HepG2 (cell line): Measurements from ENCODE around the gene BCL2L1. TPM values are rescaled to one million over a fixed set of nuclear protein-coding genes. Genes with fewer than 3 reads are reported as not detected.

ENCODE experiments used
- ARID3A ChIP-seq: IDR thresholded peaks from 2 replicates; pipeline ENCODE4 v1.6.1; 2012; ENCODE audit warnings: low read depth, low read length, improper control_type of control experiment
- BRCA1 ChIP-seq: sonication (generic); formaldehyde crosslinking; IDR thresholded peaks from 2 replicates; pipeline ENCODE4 v1.4.0; 2020; ENCODE audit warnings: missing genetic modification reagents
- EHMT2 ChIP-seq: fragments of 200-600 bp; sonication (generic); IDR thresholded peaks from 2 replicates; pipeline ENCODE4 v1.7.0; 2017; ENCODE audit warnings: antibody characterized with exemption, low read depth, low read length, borderline replicate concordance
- GPBP1L1 ChIP-seq: sonication (generic); formaldehyde crosslinking; IDR thresholded peaks from 2 replicates; pipeline ENCODE4 v1.5.0; 2020; ENCODE audit warnings: mild to moderate bottlenecking, missing genetic modification reagents
- ISX ChIP-seq: sonication (generic); formaldehyde crosslinking; conservative IDR thresholded peaks from 2 replicates; pipeline ENCODE4 v1.5.0; 2020; ENCODE audit warnings: missing genetic modification reagents
- MEF2D ChIP-seq: sonication (generic); formaldehyde crosslinking; IDR thresholded peaks from 2 replicates; pipeline ENCODE4 v1.5.1; 2020; ENCODE audit warnings: mild to moderate bottlenecking, missing genetic modification reagents
- PAF1 ChIP-seq: IDR thresholded peaks from 2 replicates; pipeline ENCODE4 v1.6.1; 2016; ENCODE audit warnings: missing genetic modification reagents, missing compliant biosample characterization
- RBAK ChIP-seq: sonication (generic); formaldehyde crosslinking; IDR thresholded peaks from 2 replicates; pipeline ENCODE4 v1.5.1; 2020; ENCODE audit warnings: mild to moderate bottlenecking, missing genetic modification reagents
- RFX1 ChIP-seq: fragments of 450-650 bp; IDR thresholded peaks from 2 replicates; pipeline ENCODE4 v1.6.1; 2017
- THYN1 ChIP-seq: sonication (generic); formaldehyde crosslinking; IDR thresholded peaks from 2 replicates; pipeline ENCODE4 v1.8.1; 2023; ENCODE audit warnings: low read depth, mild to moderate bottlenecking, moderate library complexity, missing genetic modification reagents, borderline replicate concordance
- XBP1 ChIP-seq: sonication (generic); formaldehyde crosslinking; IDR thresholded peaks from 2 replicates; pipeline ENCODE4 v1.5.0; 2020; ENCODE audit warnings: missing genetic modification reagents
- ZBTB1 ChIP-seq: sonication (generic); formaldehyde crosslinking; IDR thresholded peaks from 2 replicates; pipeline ENCODE4 v1.4.0; 2020; ENCODE audit warnings: missing genetic modification reagents, borderline replicate concordance
- ZFX ChIP-seq: sonication (generic); formaldehyde crosslinking; IDR thresholded peaks from 2 replicates; pipeline ENCODE4 v1.4.0; 2020; ENCODE audit warnings: mild to moderate bottlenecking, low read depth, missing genetic modification reagents, moderate library complexity
- ZNF180 ChIP-seq: sonication (generic); formaldehyde crosslinking; IDR thresholded peaks from 2 replicates; pipeline ENCODE4 v1.4.0; 2020; ENCODE audit warnings: low read depth, missing genetic modification reagents, borderline replicate concordance
- ZNF232 ChIP-seq: sonication (generic); formaldehyde crosslinking; IDR thresholded peaks from 2 replicates; pipeline ENCODE4 v1.4.0; 2020; ENCODE audit warnings: missing genetic modification reagents, borderline replicate concordance
- ZNF468 ChIP-seq: sonication (generic); formaldehyde crosslinking; IDR thresholded peaks from 2 replicates; pipeline ENCODE4 v1.8.0; 2022; ENCODE audit warnings: mild to moderate bottlenecking, moderate library complexity, missing genetic modification reagents
- ZNF501 ChIP-seq: sonication (generic); formaldehyde crosslinking; IDR thresholded peaks from 2 replicates; pipeline ENCODE4 v1.5.1; 2020; ENCODE audit warnings: mild to moderate bottlenecking, moderate library complexity, missing genetic modification reagents
- ZNF530 ChIP-seq: sonication (generic); formaldehyde crosslinking; IDR thresholded peaks from 2 replicates; pipeline ENCODE4 v1.5.0; 2020; ENCODE audit warnings: low read depth, mild to moderate bottlenecking, missing genetic modification reagents
- ZNF746 ChIP-seq: sonication (generic); formaldehyde crosslinking; IDR thresholded peaks from 2 replicates; pipeline ENCODE4 v1.8.0; 2022; ENCODE audit warnings: mild to moderate bottlenecking, missing genetic modification reagents
- ZNF782 ChIP-seq: sonication (generic); formaldehyde crosslinking; IDR thresholded peaks from 2 replicates; pipeline ENCODE4 v1.4.0; 2020; ENCODE audit warnings: missing genetic modification reagents, mild to moderate bottlenecking, borderline replicate concordance
- ZNF790 ChIP-seq: sonication (generic); formaldehyde crosslinking; IDR thresholded peaks from 2 replicates; pipeline ENCODE4 v1.8.0; 2022; ENCODE audit warnings: missing genetic modification reagents, mild to moderate bottlenecking, borderline replicate concordance
- ZZZ3 ChIP-seq: sonication (generic); formaldehyde crosslinking; IDR thresholded peaks from 2 replicates; pipeline ENCODE4 v1.4.0; 2020; ENCODE audit warnings: missing genetic modification reagents, mild to moderate bottlenecking, borderline replicate concordance
- polyA plus RNA-seq, 8 experiments: library from polyadenylated mRNA; depleted of rRNA in 3 of 8; stranded (reverse) in 7 of 8; unstranded in 1 of 8; fragments of >200 nt; fragmentation: Illumina TruSeq in 4 of 8; extraction: Trizol in 4 of 8; gene quantifications; 2 replicates each; pipeline versions ENCODE4 v1.2.1 to v1.2.3, GENCODE V29; 2011 to 2016; ENCODE audit warnings: low read depth in 4 of 8, missing spikeins in 1 of 8, mixed read lengths in 1 of 8; ENCODE audit not compliant: insufficient read depth in 1 of 8
- total RNA-seq, 5 experiments: library from RNA; depleted of rRNA; stranded (reverse); fragments of >200 nt; fragmentation: Illumina TruSeq; extraction: Trizol; gene quantifications; 2 replicates each; pipeline ENCODE4 v1.2.3, GENCODE V29; 2016; ENCODE audit warnings: low read depth in 1 of 5
- TF ChIP-seq, protein P1 (sequence below): IDR thresholded peaks from 2 replicates; pipeline ENCODE4 v1.6.1; 2016; ENCODE audit warnings: missing biosample characterization, missing genetic modification reagents, low read depth
- TF ChIP-seq, protein P2 (sequence below): sonication (generic); formaldehyde crosslinking; IDR thresholded peaks from 2 replicates; pipeline ENCODE4 v1.4.0; 2020; ENCODE audit warnings: missing genetic modification reagents

Gene BCL2L1
- total and polyA plus RNA-seq, 2 of the 13 experiments (the other 11 are each of a cell fraction or from before 2014, with no cell fraction given): 164 to 258 TPM

DNA sequence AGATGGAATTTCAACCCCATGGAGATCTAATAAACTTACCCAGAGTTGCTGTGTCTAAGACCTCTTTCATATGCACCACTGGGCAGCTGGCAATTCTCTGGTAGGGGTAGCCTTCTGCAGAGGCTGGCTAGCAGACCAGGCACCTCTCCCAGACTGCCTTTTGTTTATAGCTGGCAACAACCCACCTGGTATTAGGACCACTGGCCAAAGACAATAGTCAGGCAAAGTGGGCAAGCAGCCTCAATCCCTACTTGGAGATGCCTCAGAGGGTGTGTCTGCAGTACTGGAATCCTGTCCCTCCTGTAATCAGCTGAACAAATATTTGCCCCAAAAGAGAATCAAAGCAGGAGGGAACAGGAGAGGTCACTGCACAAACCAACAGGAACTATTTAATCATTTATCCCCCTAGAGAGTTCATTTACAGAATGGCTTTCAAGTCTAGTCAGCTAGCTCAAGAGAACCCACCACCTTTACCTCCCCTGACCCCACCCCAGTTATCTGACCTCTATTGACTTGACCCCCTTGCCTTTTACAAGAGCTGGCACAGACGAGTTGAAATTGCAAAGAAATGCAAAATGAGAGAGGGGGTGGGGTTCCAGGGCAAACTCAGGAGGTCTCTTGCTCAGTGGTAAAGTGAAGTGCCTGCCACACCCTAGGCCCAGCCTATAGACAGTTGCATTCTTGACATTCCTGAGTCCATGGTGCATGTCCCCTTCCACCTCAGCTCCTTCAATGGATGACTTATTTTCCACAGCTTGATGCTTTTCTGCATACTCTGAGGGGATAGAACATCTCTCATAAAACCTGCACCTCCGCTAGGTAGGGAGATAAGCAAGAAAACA lies 2.8 kb downstream of the BCL2L1 start (continued):
- TF ChIP-seq, protein P1, sequence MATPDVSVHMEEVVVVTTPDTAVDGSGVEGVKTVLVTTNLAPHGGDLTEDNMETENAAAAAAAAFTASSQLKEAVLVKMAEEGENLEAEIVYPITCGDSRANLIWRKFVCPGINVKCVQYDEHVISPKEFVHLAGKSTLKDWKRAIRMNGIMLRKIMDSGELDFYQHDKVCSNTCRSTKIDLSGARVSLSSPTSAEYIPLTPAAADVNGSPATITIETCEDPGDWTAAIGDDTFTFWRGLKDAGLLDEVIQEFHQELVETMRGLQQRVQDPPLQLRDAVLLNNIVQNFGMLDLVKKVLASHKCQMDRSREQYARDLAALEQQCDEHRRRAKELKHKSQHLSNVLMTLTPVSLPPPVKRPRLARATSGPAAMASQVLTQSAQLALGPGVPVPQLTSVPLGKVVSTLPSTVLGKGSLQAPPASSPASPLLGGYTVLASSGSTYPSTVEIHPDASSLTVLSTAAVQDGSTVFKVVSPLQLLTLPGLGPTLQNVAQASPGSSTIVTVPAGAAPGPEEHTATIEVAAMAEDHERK (CRISPR knock-in tag): 0 out of 2 replicates have a peak, but pooled peaks have one; percentile 42
- TF ChIP-seq, protein P2, sequence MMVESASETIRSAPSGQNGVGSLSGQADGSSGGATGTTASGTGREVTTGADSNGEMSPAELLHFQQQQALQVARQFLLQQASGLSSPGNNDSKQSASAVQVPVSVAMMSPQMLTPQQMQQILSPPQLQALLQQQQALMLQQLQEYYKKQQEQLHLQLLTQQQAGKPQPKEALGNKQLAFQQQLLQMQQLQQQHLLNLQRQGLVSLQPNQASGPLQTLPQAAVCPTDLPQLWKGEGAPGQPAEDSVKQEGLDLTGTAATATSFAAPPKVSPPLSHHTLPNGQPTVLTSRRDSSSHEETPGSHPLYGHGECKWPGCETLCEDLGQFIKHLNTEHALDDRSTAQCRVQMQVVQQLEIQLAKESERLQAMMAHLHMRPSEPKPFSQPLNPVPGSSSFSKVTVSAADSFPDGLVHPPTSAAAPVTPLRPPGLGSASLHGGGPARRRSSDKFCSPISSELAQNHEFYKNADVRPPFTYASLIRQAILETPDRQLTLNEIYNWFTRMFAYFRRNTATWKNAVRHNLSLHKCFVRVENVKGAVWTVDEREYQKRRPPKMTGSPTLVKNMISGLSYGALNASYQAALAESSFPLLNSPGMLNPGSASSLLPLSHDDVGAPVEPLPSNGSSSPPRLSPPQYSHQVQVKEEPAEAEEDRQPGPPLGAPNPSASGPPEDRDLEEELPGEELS (CRISPR knock-in tag): peak; percentile 95
- TF ChIP-seq RBAK (CRISPR knock-in tag) (no peak), GPBP1L1 (no peak), ZNF501 (CRISPR knock-in tag) (no peak), ZNF790 (no peak), RFX1 (no peak), PAF1 (CRISPR knock-in tag) (peak; percentile 88), ISX (no peak), XBP1 (CRISPR knock-in tag) (no peak), ZNF468 (CRISPR knock-in tag) (no peak), ZFX (peak; percentile 71), ZNF232 (peak; percentile 92; the same call in 1 of the 2 replicates), ZNF530 (CRISPR knock-in tag) (no peak), ZNF746 (peak; percentile 95; the same call in 1 of the 2 replicates), ZNF782 (CRISPR knock-in tag) (no peak), ARID3A (peak; percentile 97), THYN1 (CRISPR knock-in tag) (no peak), ZNF180 (CRISPR knock-in tag) (no peak), ZBTB1 (CRISPR knock-in tag) (no peak), EHMT2 (0 out of 2 replicates have a peak, but pooled peaks have one; percentile 45), BRCA1 (0 out of 2 replicates have a peak, but pooled peaks have one; percentile 86), ZZZ3 (CRISPR knock-in tag) (no peak), MEF2D (CRISPR knock-in tag) (peak; percentile 96)
